NCI-H82 treated with DMSO at 0.1 percent for 48 hours (cell line): ENCODE data around the gene FOXI1.
"Not testable (repeated sequence)": the region's sequence is repeated elsewhere in the genome, so short reads cannot be mapped to it uniquely, and the experiment has no call there.

ENCODE experiments used
- DNase-seq: peaks from one replicate; lab custom pipeline; 2025; ENCODE audit not compliant: unreplicated experiment; lab: John Stamatoyannopoulos, UW

The FOXI1 gene

GRCh38 chr5:170092455-170093101 is 13.1 kb upstream of the FOXI1 start:
- no peak for DNase-seq

GRCh38 chr5:170094329-170094728 is 11.4 kb upstream of the FOXI1 start:
- not testable (repeated sequence) for DNase-seq

DNA sequence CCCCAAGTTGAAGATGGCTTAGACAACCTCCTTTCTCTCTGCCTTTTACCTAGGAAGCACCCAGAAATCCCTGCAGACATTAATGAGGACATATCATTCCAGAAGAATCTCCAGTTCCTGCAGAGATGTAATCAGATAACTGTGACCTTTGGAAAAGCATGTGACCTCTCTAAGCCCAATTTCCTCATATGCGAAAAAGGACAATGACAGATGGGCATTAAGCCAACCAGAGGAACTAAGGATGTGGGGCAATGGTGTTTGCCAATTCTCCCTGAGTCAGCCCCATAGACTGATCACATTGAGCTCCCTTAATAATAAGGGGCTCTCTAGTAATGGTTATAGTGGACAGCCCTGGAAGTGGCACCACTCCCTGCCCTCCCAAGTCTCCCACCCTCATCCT is 10.1 kb upstream of the FOXI1 start:
- DNase-seq: no peak

GRCh38 chr5:170097934-170098333 is 7.8 kb upstream of the FOXI1 start:
- no peak for DNase-seq

- DNase-seq: peak; percentile 19
Observed at GRCh38 chr5:170100066-170100943, 5.4 kb upstream of the FOXI1 start.

DNA sequence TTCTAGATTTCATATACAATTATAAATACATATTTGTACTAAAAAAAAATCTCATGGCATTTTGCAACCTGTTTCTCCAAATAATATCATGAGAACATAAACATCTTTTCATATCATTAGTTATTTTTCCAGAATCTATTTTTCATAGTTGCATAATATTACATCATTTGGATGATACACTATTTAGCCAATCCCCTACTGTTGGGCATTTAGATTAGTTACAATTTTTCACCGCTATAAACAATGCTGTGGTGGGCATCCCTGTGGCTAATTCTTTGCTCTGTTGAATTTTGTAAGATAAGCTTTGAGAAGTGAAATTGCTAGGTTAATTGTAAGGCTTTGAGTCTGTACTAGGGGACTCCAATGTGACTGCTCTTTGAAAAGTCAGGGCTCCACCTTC is 2.2 kb upstream of the FOXI1 start:
- DNase-seq: no peak

- no peak for DNase-seq
Observed at GRCh38 chr5:170104299-170104698, 1.4 kb upstream of the FOXI1 start.

- no peak for DNase-seq
Observed at GRCh38 chr5:170104710-170105109, 987 bp upstream of the FOXI1 start.

GRCh38 chr5:170107674-170108073 is 2.0 kb downstream of the FOXI1 start:
- no peak for DNase-seq

- DNase-seq: no peak
Observed at GRCh38 chr5:170108266-170108785, 2.6 kb downstream of the FOXI1 start.

GRCh38 chr5:170109059-170110031 is 3.6 kb downstream of the FOXI1 start:
- DNase-seq: no peak

- no peak for DNase-seq
Observed at GRCh38 chr5:170110403-170111087, 4.8 kb downstream of the FOXI1 start.

DNA sequence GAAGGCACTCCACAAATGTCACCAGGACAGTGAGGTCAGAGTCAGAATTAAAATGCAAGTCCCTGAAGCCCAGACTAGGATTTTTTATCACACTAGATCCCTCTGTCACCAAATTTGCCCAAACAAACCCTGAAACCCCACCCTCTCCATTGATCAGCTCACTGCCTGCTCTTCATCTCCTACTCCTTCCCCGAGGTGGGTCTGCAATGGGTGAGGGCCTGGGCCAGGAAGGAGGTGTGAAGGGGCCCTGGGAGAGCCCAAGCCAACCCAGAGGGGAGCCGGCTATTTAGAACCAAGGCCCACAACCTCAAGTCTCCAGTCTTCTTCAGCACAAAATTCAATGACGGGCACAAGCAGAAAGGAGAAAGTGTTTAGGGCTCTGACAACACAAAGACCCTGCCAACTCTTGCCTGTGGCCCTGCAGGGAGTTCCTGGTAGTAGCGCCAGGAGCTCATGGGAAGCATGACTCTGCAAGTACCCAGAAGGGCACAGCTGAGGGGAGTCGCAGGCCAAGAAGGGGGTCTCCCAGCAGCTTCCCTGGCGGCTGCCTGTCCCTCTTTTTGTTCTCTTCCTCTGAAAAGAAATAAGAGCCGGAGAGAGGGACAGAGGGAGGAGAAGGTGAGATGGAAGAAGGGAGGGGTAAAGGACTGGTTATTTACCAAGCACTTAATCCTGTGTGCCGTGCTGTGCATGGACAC is 5.5 kb downstream of the FOXI1 start:
- no peak for DNase-seq

DNA sequence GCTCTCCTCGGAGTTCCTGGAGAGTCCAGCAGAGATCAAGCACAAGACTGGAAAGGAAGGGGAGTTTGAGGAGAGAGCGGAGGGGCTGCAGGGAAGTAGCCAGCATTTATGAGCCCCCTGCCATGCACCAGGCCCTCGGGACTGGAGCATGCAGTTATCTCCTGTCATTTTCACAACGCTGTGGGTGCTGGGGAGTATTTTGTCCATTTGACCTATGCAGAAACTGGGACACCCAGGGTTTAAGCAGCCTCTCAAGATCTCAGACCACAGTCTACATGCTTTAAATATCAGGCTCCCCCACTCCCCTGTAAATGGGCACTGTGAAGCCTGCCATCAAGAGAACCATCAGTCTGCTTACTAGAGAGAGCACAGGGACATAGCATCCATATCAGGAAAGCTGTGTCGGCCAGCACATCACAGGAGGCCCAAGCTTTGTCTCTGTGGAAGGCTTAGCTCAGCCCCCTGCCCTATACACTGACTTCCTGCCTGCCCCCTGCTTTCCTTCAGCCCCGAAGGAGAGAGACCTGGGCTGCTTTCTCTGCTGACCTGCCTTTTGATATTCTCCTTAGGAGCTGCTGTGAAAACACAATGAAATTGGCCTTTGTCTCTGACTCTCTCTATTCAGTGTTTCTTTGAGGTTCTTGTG is 7.3 kb downstream of the FOXI1 start:
- DNase-seq: no peak

DNA sequence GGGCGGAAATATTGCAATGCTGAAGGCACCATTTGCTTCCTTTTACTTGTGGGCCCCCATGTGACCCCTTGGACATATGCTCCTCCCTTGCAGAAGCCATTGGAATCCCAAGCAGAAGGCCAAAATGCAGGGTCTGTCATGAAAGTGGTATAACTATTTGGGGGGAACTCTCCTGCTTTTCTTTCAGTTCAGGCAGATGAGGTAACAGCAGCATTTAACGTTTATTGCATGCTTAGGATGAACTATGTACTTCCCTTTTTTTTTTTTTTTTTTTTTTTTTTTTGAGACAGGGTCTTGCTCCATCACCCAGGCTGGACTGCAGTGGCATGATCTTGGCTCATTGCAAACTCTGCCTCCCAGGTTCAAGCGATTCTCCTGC is 7.8 kb downstream of the FOXI1 start:
- DNase-seq: no peak

GRCh38 chr5:170114271-170114670 is 8.6 kb downstream of the FOXI1 start:
- no peak for DNase-seq

DNA sequence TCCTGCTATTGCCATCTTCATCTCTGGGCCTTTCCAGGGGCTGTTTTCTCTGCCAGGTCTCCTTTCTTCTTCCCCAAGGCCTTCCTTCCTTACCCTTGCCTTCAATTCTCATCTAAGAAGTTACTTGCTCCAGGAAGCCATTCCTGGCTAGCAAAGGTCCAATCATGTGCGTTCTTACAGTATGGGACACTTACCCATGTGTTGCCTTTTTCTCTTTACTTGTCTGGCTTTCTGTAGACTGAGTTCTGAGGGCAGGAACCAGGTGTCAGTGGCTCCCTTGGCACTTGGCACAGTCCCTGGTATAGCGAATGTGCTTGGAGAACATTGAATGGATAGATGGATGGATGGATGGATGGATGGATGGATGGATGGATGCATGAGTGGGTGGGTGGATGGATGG is 10.2 kb downstream of the FOXI1 start:
- no peak for DNase-seq

DNA sequence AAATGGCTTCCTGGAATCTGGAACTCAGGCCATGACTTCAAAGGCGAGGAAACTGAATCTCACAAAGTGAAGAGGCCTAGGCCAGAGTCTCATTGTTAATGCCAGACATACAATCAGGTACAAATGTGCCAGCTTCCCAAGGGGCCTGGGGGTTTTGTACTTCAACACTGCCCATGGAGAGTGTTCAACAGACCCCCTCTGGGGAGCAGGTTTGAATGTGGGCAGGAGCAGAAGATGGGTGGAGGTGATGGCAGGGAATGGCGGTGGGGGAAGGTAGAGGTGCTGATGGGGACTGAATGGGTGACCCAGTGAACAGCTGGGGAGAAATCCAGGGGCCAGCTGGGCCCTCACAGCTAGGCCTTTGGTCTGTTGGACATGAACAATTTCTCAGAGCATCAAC is 12.0 kb downstream of the FOXI1 start:
- DNase-seq: no peak

DNA sequence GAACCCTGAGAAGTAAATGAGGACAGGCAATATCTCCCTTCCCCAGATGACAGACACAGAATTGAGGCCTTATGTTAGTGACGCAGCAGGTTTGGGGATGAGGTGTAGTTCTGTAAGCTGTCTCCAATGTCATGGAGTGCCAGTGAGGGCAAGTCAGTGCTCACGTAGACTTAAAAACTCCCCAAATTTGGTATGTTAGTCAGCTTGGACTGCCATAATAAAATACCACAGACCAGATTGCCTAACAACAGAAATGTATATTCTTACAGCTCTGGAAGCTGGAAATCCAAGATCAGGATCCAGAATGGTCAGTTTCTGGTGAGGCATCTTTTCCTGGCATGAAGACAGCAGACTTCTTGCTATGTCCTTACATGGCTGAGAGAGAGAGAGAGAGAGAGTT is 14.9 kb downstream of the FOXI1 start:
- DNase-seq: no peak

- no peak for DNase-seq
Observed at GRCh38 chr5:170121321-170121720, 15.6 kb downstream of the FOXI1 start.
